Stimulated activated CD4-positive, alpha-beta T cell treated with anti-CD3 and anti-CD28 coated beads, Interleukin-1b, Interleukin-23, amount 100 ng/mL, for 24 hours (primary cell): ENCODE data around the gene CREB5.

Experiments used
- DNase-seq, 4 experiments: peaks; one replicate each; pipeline ENCODE4 v3.0.0-alpha.2; 2020; ENCODE audit warnings: low read depth in 4 of 4, low spot score in 1 of 4

The CREB5 gene

DNA sequence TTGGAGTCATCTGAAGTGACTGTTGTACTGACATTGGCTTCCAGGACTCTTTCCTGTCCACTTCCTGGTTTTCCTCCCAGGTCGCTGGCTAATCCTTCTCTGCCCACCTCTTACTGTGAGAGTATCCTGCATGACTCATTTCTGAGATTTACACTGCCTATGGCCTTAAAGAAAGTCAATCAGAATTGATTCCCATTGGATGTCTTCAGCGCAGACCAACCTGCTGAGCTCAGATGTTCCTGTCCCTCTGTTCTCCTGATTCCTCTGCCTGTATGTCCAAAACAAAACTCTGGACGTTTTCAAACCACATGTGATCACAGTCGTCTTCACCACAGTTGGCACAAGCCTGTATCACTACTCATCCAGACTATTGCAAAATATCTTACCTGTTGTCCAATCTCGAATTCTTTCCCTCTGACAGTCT lies 262.1 kb downstream of the CREB5 start:
- no peak for DNase-seq

DNA sequence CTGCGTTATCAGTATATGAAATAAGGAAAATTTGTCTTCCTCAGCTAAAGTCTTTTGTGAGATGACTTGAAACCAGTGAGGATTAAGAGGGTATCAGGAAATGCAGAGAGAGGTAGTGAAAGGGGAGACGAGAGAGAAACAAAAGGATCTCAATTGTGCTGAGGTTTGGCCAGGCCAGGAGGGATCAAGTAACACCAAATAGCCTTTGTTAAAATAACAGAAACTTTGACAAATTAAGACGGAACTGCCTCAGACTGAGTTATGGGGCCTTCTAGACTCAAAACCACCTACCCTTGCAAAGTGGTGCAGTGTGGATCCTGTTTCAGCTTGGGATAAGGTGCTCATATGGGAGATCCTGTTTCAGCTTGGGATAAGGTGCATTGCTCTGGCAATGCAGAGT lies 263.1 kb downstream of the CREB5 start:
- no peak for DNase-seq

DNA sequence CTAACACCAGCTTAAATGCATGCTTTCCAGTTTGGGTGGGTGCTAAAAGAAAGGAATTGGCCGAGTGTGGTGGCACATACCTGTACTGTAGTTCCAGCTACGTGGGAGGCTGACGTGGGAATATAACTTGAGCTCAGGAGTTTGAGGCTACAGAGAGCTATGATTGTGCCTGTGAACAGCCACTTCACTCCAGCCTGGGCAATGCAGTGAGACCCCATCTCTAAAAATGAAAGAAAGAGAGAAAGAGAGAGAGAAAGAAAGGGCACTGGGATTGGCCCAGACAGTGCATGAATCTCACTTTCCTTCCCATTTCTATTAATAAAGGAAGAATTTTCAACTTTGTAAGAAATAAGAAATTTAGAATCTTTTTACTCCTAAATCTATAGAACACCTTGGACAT lies 265.4 kb downstream of the CREB5 start:
- DNase-seq = no peak

DNA sequence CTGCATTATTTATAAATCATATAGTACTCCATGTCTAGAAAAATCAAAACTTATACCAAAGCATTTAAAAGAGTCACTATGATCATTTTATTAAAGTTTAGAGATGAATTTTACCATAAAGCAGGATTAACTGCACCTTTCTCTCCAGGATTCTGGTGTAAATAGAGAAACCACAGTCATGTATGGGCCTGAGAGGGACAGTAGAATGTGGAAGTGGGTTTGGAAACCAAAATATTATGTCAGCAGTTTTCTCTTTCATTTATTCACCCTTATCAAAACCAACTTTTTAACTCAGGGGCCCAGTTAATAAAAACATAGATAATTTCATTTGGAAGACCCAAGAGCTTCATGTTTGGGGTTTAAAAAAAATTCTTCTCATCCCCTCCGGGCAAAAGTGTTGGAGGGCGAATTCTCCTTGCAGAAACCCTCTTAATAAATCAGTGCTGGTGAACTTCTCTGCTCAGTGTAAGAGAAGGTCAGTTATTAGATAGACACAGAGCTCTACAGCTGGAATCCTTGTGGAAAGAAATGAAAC lies 266.2 kb downstream of the CREB5 start:
- DNase-seq = no peak

GRCh38 chr7:28681693-28682310 lies 269.5 kb downstream of the CREB5 start:
- no peak for DNase-seq

DNA sequence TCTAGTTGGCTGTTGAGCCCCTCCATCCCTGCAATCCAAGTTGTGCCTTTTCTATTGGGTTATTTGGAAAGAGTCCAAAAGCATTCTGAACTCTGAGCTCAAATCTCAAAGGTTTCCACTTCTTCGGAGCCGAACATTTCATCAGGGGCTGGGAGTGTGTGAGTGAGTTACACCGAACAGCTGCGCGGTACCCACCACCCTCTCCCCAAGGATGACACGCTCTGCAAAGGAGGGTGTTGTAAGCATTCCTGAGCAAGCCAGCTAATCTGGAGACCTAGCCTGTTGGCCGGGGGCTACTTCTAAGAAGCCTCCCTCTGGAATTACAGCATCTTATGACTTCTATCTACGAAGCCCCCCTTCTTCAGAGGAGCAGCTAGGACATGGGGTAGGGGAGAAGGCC lies 270.5 kb downstream of the CREB5 start:
- no peak for DNase-seq

GRCh38 chr7:28684650-28685241 lies 272.4 kb downstream of the CREB5 start:
- no peak for DNase-seq

GRCh38 chr7:28685242-28685643 lies 272.9 kb downstream of the CREB5 start:
- no peak for DNase-seq

GRCh38 chr7:28685644-28686417 lies 273.5 kb downstream of the CREB5 start:
- no peak for DNase-seq

DNA sequence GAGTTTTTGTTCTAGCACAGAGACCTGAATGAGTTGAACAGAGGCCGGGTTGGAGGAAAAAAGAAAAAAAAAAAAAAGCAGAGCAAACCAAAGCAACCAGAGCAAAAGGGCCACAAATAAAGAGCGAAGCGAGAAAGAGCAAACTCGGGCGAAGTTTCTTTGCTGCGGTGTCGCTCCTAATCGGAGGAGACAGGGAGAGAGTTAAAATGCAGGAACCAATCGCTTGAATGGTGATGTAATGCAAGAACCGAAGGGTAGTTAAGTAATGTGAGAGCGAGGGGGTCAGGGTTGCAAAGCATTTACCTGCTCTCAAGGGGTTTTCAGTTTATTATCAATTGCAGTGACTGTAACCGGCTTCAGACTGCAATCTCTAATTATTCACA lies 274.1 kb downstream of the CREB5 start:
- no peak for DNase-seq

DNA sequence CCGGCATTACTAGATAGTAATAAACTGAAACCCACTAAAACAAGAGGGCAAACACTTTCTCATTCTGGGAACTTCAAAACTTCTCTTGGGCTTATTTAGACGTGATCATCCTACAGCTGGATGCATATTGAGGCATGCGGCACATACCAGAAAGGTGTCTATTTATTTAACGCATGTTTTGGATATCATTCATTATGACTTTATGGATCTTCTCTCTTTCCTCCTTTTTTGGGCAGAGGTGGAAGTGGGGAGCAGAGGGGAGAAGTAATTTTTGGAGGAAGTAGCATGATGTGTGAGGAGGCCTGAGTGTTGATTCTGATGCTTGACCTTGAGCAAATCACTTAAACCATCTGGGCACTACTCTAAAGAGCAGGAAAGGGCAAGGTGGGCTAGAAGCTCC lies 275.2 kb downstream of the CREB5 start:
- no peak for DNase-seq

- no peak for DNase-seq
Measured at GRCh38 chr7:28688174-28688573, 275.9 kb downstream of the CREB5 start.

DNA sequence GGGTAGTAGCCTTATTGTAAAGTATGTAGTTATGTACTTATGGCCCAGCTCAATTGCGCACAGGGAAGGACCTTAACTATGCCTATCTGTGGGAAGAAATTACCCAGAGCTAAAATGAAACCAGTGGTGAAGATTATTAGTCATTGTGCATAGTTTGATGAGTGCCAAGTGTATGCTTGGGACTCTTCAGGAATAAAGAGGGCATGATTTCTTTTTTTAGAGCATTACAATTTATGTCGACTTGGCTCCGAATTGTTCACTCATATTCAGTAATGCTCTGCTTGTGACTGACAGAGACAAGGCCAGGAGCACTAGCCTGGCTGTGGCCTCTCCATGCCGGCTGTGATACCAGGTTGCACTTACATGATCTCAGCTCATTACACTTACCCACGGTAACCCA lies 276.3 kb downstream of the CREB5 start:
- DNase-seq = no peak

- no peak for DNase-seq
Measured at GRCh38 chr7:28695300-28696295, 283.3 kb downstream of the CREB5 start.

DNA sequence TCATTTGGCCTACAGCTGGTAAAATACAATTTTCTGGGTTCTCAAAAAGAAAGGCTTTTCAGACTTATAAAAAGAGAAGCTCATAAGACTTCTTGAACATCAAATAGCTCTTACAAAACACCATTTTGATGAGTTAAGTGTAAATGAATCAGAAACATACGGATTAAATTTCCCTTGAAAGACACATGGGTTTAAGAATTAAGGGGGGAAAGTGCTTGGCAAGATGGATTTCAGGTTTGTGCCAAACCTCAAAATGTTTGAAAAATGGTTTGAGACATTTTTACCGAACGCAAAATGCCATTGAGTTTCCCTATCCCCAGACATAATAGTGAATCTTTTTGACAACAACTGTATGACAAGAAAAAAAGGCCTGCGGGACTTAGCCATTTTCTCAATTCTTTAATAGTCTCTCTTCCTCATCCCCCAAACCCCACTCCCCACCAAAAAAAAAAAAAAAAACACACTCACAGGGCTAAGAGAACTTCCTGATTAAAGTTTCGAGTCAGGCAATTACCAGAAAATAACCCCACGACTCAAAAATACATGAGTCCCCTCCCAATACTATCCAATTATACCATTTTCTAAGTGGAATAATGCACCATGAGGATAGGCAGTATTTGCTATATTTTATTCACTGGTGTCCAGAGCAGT lies 285.7 kb downstream of the CREB5 start:
- DNase-seq = no peak

GRCh38 chr7:28698840-28699239 lies 286.5 kb downstream of the CREB5 start:
- DNase-seq = no peak

DNA sequence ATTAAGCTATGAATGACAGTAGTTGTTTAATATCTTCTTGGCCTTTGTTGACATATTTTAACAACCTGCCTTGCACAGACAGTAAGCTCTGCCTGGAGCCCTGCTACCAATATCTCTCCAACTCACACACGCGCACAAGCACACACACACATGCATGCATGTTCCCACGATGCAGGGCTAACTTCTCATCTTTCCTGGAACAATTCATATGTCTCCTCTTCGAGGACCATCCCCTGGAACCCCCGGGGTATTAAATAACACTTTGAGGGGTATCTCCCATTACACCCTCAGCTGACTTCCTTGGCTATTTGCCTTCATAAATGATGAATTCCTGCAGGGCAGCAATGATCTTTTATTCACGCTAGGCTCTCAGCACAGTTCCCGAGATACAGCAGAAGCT lies 287.8 kb downstream of the CREB5 start:
- no peak for DNase-seq

- no peak for DNase-seq
Measured at GRCh38 chr7:28700790-28701203, 288.5 kb downstream of the CREB5 start.

GRCh38 chr7:28701731-28702130 lies 289.4 kb downstream of the CREB5 start:
- DNase-seq = no peak

- no peak for DNase-seq
Measured at GRCh38 chr7:28702171-28702570, 289.9 kb downstream of the CREB5 start.
